OCI-LY1 (cell line): Measurements from ENCODE around the gene CD86.

Source experiments
- H2AFZ ChIP-seq: fragments of 200-600 bp; sonication (generic), shearing (Covaris generic); 2 replicates; pipeline ENCODE4 v1.6.0; 2014; ENCODE audit warnings: antibody characterized with exemption, mild to moderate bottlenecking, low read length
- H3F3A ChIP-seq: fragments of 200-600 bp; sonication (generic), shearing (Covaris generic); 2 replicates; pipeline ENCODE4 v1.6.0; 2014; ENCODE audit warnings: mild to moderate bottlenecking, antibody characterized with exemption, low read length, moderate library complexity; ENCODE audit not compliant: insufficient read depth
- H3K27ac ChIP-seq: fragments of 200-600 bp; sonication (generic); 2 replicates; pipeline ENCODE4 v1.5.1; 2014; ENCODE audit warnings: low read length, mixed run types, mild to moderate bottlenecking, low read depth; ENCODE audit not compliant: poor library complexity, severe bottlenecking
- H3K27me3 ChIP-seq: fragments of 200-600 bp; sonication (generic); 2 replicates; pipeline ENCODE4 v1.6.0; 2014; ENCODE audit warnings: antibody characterized with exemption, mild to moderate bottlenecking, low read length, moderate library complexity; ENCODE audit not compliant: insufficient read depth
- H3K36me3 ChIP-seq: fragments of 200-600 bp; sonication (generic); 2 replicates; pipeline ENCODE4 v1.6.1; 2014; ENCODE audit warnings: mild to moderate bottlenecking, antibody characterized with exemption, low read length, moderate library complexity, mixed read lengths; ENCODE audit not compliant: insufficient read depth
- H3K4me1 ChIP-seq: fragments of 200-600 bp; sonication (generic); 2 replicates; pipeline ENCODE4 v1.5.1; 2014; ENCODE audit warnings: mild to moderate bottlenecking, low read length, moderate library complexity; ENCODE audit not compliant: insufficient read depth, severe bottlenecking
- H3K4me2 ChIP-seq: fragments of 200-600 bp; sonication (generic), shearing (Covaris generic); 2 replicates; pipeline ENCODE4 v1.6.1; 2014; ENCODE audit warnings: low read length
- H3K4me3 ChIP-seq: fragments of 200-600 bp; sonication (generic); 2 replicates; pipeline ENCODE4 v1.5.1; 2014; ENCODE audit warnings: low read length, low read depth, mild to moderate bottlenecking, mixed read lengths; ENCODE audit not compliant: poor library complexity, severe bottlenecking
- H3K79me2 ChIP-seq: fragments of 200-600 bp; shearing (Covaris generic); 2 replicates; pipeline ENCODE4 v1.6.1; 2016; ENCODE audit warnings: mixed run types, low read length, mixed read lengths; ENCODE audit not compliant: insufficient read depth
- H3K9ac ChIP-seq: fragments of 200-600 bp; sonication (generic), shearing (Covaris generic); 2 replicates; pipeline ENCODE4 v1.6.1; 2014; ENCODE audit warnings: mild to moderate bottlenecking, low read length, mixed read lengths
- H3K9me2 ChIP-seq: fragments of 200-600 bp; sonication (generic), shearing (Covaris generic); 2 replicates; pipeline ENCODE4 v1.6.1; 2014; ENCODE audit warnings: low read depth, mild to moderate bottlenecking, low read length, mixed read lengths
- H3K9me3 ChIP-seq: fragments of 200-600 bp; shearing (Covaris generic); 2 replicates; pipeline ENCODE4 v1.6.1; 2014; ENCODE audit warnings: low read length, mixed read lengths
- H4K20me1 ChIP-seq: fragments of 200-600 bp; sonication (generic), shearing (Covaris generic); 2 replicates; pipeline ENCODE4 v1.6.0; 2016; ENCODE audit warnings: mild to moderate bottlenecking, low read length; ENCODE audit not compliant: insufficient read depth
- EZH2 ChIP-seq: fragments of 200-600 bp; sonication (generic), shearing (Covaris generic); IDR thresholded peaks from 2 replicates; pipeline ENCODE4 v1.8.0; 2017; ENCODE audit warnings: borderline replicate concordance, mixed run types, mild to moderate bottlenecking, antibody characterized with exemption, low read length, moderate library complexity, mixed read lengths

The CD86 gene

DNA sequence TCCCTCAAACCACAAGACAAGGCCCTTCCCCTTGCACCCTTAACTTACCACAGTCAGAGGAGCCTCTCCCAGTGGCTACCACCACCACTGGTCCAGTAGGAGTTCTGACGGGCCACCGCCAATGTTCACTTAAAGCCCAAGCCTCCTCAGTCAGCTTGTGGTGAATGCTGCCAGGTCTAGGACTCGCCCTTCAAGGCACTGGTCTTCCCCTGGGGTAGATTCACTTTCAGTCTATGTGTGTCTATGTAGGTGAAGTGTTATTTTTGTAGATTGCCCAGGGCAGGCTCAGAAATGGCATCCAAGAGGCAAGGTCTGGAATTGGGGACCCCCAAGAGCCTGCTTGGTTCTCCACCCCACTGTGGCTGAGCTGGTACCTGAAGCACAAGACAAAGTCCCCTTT lies 112.9 kb downstream of the CD86 start:
- no peaks in the 10 kb centered on the region for H3F3A ChIP-seq
- no peaks in the 10 kb centered on the region for H3K79me2 ChIP-seq
- no peak overlapping the region for H3K4me3 ChIP-seq
- no peaks in the 10 kb centered on the region for H3K9me3 ChIP-seq
- no peaks in the 10 kb centered on the region for H3K4me1 ChIP-seq
- no peaks in the 10 kb centered on the region for H3K9me2 ChIP-seq
- H3K27ac ChIP-seq: no peak overlapping the region
- no peak for TF ChIP-seq EZH2
- no peaks in the 10 kb centered on the region for H4K20me1 ChIP-seq
- H3K27me3 ChIP-seq: no peaks in the 10 kb centered on the region
- H3K4me2 ChIP-seq: no peak overlapping the region
- no peak overlapping the region for H3K9ac ChIP-seq
- H2AFZ ChIP-seq: no peak overlapping the region
- H3K36me3 ChIP-seq: no peaks in the 10 kb centered on the region

DNA sequence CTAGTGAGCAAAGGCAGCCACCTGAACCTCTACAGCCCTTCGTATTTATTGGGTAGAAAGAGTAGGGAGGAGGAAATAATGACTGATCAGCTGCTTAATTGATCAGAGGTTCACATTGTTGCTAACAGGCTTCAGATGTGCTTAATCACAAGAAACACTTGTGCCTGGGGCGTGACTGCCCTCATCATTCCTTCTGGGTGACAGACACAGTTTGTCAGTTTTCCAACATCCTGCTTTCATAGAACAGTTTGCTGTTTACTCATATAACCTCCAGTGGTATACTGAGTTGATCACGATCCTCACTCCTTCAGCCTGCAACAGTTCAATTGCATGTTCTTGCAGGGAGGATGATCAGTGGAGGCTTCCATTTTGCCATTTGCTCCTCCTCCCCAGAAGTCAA lies 114.7 kb downstream of the CD86 start:
- no peak overlapping the region for H3K4me3 ChIP-seq

More for the DNA sequence above, 114.7 kb downstream of the CD86 start:
- Histone ChIP-seq H3K9ac (no peak overlapping the region), H3K36me3 (no peaks in the 10 kb centered on the region), H4K20me1 (no peaks in the 10 kb centered on the region), H3K27ac (no peak overlapping the region), H3K4me1 (no peaks in the 10 kb centered on the region), H3F3A (no peaks in the 10 kb centered on the region), H3K9me3 (no peaks in the 10 kb centered on the region), H3K4me2 (no peak overlapping the region), H2AFZ (no peak overlapping the region), H3K27me3 (no peaks in the 10 kb centered on the region), H3K79me2 (no peaks in the 10 kb centered on the region), H3K9me2 (no peaks in the 10 kb centered on the region)
- no peak for TF ChIP-seq EZH2
